NCI-H82 treated with DMSO at 0.1 percent for 48 hours (cell line): ENCODE measurements around the gene LIN28A.
A peak's percentile ranks its signal among the peaks of the same experiment; 100 is the strongest.
"Not testable (repeated sequence)": the region's sequence is repeated elsewhere in the genome, so short reads cannot be mapped to it uniquely, and the experiment has no call there.

Experiments used
- DNase-seq: peaks from one replicate; lab custom pipeline; 2025; ENCODE audit not compliant: unreplicated experiment; lab: John Stamatoyannopoulos, UW

Gene LIN28A, protein sequence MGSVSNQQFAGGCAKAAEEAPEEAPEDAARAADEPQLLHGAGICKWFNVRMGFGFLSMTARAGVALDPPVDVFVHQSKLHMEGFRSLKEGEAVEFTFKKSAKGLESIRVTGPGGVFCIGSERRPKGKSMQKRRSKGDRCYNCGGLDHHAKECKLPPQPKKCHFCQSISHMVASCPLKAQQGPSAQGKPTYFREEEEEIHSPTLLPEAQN

DNA sequence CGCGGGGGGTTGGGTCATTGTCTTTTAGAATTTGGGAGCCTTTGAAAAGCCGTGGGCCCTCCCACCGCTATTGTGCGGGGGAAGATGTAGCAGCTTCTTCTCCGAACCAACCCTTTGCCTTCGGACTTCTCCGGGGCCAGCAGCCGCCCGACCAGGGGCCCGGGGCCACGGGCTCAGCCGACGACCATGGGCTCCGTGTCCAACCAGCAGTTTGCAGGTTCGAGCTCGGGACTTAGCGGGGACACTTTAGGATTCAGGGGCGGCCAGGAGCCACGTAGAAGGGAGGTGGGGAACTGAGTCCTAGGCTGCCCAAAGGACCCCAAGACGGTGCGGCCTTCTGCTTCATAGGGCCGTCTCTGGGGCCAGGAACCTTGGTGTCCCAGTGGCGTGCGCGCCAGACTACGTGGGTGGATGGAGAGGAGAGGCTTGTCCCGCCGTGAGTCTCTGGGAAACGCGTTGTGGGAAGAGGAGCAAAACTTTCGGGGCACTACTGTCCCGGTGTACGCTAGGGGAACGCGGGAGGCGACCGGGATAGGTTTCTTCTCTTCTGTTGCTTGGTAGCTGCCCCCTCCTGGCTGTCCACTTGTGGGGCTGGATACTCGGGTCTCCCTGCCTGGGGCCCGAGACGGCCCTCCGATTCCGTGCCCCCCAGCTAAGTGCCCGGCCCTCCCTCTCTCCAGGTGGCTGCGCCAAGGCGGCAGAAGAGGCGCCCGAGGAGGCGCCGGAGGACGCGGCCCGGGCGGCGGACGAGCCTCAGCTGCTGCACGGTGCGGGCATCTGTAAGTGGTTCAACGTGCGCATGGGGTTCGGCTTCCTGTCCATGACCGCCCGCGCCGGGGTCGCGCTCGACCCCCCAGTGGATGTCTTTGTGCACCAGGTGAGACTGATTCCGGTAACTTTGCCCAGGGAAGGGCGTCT is at the start of gene LIN28A:
Gene LIN28A, plus strand, starts transcription at position 112 of the 918 bp plus-strand sequence. Its CDS starts 75 bp downstream, at position 187.
- DNase-seq: no peak

DNA sequence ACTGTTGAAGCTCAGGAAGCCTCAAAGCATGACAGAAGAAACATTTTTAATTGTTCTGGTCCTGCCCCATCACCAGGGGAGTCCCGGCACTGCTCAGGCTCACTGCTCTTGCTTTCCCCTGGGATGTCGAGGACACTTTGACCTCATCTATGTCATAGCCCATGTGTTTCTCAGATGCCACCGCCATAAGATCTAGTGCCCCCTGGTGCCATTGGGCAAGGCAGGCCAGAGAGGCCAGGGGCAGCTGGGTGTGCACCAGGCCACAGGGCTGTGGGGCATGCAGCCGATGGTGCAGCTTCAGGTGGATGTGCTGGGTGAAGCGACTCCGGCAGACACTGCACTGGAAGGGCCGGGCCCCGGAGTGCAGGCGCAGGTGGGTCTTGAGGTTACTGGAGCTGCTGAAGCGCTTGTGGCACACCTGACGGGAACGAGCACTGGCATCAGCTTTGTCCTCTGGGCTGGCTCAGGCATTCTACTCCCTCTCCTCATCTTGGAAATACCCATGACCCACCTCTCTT is 49.0 kb upstream of the LIN28A start:
- no peak for DNase-seq

DNA sequence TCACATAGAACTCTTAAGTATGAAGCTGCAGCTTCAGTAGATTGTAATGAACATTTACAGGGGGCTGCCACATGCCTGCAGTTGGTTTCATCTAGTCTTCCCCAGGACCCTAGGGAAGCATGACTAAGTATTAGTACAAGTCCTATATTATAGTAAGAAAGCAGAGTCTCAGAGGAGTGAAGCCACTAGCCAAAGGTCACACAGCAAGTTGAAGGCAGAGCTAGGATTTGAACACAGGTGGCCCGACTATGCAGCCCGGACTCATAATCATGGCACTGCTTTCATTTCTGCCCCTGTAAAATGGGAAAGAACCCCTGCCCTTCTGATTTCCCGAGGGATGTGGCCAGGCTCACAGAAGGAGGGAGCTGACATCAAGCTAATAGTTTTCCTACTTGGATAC is 48.3 kb upstream of the LIN28A start:
- no peak for DNase-seq

DNA sequence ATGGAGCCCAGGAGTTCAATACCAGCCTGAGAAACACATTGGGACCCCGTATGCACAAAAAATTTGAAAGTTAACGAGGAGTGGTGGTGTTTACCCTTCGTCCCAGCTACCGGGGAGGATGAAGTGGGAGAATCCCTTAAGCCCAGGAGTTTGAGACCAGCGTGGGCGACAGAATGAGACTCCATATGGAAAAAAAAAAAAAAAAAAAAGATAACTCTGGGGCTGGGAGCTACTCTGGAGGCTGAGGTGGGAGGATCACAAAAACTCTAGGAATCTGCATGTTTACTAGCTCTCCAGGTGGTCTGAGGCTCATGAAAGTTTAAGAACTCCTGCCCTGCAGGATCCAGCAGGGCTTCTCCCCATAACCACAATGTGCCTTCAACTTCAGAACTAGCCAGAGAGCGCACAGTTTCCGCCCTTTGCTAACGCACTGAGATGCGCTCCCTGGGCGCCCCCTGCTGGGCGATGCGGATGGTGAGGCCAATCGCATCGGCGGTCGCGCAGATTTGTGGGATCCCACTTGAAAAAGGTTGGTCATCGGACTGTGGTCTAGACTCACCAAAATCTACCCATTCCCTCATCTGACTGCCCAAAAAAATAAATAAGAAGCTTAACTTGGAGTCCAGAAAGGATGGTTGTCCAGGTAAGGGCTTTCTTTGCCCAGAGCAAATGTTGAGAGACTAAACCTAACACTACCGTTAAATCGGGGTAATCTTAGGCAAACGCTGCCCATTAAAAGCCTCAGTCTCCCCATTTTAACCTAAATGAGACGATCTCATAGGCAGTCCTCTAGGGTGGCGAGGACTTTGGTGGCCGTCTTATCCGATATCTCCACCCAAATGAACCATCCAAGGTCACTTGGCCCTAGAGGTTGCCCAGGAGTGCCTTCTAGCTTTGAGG is 46.8 kb upstream of the LIN28A start:
- peak; percentile 50 for DNase-seq

DNA sequence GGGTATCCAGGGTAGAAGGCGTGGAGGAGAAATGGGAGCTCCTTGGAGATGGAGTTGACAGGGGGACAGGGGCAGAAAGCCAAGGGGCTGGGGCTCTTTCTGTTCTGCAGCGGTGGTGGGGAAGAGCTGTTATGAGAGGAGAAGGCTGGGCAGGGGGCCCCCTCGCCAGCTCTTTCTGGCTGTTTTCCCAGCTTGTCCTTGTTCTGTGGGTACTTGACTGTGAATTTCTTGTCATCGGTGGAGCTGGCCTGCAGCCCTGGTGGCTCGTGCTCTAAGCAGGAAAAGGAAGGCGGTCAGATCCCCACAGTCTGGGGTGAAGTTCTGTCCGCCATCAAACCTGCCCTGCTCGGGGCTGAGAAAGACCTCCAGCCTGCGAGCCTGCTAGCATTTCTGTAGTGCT is 45.7 kb upstream of the LIN28A start:
- no peak for DNase-seq

DNA sequence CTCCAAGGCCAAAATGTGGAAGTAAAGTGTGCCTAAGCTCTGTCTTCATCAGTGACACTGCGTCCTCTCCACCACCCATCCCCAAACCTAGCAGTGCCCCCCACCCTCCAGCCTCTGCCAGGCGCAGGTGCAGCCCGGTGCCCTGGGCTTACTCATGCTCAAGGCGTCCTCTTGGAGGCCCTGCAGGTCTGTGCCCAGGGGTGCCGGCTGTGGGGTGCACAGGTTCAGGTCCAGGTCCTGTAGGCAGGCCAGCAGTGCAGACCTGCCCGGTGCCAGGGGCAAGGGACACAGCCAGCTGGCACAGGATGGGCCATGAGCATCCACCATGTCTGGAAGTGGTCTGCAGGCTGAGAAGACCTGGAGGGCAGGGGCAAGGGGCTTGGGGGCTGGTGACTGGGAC is 43.2 kb upstream of the LIN28A start:
- DNase-seq: no peak

DNA sequence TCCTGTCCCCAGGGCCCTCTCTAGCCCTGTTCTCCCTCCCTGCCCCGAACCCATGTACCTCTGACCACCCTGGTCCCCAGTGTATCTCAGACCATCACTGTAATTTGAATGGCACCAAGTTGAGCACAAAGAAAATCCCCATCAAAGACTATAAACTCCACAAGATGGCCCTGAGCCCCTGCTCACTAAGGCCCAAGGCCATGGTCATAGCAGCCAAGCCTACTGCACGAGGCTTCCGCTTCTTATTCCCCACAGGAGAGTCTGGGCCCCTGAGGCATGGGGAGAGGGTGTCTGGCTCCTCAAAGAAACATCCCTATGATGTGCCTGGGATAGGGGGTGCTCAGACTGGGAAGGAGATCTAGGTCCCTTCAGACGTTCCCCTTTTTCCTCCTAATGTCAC is 42.6 kb upstream of the LIN28A start:
- no peak for DNase-seq

DNA sequence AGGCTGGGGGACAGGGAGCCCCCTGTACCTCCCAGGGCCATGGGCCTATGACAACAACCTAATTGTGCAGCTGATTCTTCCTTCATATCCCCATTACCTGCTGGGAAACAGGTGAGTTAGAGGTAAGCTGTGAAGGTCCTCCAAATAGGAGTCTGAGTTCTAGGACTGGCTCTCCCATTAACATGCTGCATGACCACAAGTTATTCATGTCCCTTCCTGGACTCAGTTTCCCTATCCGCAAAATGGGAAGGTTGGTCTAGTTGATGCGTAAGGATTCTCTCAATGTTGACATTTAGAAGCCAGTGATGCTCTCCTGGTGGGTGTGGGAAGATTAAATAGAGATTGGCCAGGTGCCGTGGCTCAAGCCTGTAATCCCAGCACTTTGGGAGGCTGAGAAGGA is 42.1 kb upstream of the LIN28A start:
- no peak for DNase-seq

DNA sequence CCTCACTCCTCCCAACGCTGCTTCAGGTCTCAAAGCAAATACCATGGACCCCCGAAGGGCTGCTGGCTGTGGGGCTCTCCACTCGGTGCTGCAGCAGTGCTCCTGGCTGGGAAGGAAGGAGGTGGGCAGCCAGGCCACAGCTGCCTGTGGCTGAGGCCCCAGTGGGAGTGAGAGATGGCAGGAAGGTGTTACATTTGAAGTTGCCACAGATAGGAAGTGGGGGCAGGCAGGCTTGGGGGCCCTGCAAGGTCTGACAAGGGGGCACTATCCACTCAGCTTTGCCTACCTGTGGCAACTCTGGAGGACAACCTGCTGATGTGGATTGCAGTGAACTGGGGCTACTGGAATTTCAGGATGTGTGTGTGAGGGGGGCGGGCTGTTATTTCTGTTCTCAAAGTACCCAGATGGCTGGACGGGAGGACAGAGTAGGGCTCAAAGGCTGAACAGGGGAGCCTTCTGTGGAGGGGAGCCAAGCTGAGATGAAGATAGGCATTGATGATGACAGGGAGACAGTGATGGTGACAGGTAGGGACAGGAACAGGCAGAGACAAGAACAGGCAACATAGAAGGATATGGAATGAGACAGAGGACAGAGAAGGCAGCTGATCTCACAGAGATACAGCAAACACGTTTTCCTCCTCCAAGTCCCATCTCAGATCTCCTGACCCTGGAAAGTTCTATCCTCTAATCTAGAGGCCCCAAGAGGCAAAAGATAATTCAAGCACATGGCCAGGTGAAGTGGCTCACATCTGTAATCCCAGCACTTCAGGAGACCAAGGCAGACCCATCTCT is 39.8 kb upstream of the LIN28A start:
- DNase-seq: no peak

DNA sequence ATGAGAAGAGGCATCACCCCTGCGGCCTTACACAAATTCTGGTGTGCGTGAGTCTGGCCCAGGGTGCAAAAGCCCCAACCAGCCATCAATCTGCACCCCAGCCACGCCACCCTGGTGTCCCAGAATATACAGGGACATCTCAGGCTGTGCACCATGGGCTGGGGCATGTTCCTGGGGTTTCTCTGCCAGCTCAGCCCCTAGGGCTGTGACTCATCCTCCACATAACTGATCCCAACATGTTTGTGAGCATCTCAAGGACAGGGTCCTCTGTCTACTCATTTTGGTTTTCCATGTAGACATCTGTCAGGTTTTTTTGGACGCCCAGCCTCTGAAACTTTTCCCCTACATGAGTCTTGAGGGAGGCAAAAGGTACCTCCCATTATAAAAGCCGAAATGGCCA is 38.6 kb upstream of the LIN28A start:
- no peak for DNase-seq

DNA sequence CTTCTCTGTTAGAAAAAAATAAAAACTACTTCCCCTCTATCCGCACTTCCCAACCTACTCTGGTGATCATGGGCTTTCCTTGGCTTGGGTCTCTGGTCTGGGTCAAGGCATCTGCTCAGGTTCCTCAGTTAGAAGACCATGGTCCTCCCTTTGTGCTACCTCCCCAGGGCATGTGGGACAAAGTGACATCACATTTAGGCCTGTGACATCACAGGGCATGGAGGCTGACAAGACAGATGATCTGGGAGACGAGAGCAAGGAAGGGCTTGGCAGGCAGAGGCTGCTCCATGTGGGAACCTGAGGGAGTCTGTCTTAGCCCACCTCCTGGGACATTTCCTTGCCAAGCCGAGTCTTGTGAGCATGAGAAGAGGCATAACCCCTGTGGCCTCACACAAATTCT is 38.0 kb upstream of the LIN28A start, which contains the start of gene ZNF683:
Gene ZNF683, minus strand, starts transcription at position 140 of the 400 bp plus-strand sequence. CDS start 4,179 bp downstream, outside the sequence.
- not testable (repeated sequence) for DNase-seq

DNA sequence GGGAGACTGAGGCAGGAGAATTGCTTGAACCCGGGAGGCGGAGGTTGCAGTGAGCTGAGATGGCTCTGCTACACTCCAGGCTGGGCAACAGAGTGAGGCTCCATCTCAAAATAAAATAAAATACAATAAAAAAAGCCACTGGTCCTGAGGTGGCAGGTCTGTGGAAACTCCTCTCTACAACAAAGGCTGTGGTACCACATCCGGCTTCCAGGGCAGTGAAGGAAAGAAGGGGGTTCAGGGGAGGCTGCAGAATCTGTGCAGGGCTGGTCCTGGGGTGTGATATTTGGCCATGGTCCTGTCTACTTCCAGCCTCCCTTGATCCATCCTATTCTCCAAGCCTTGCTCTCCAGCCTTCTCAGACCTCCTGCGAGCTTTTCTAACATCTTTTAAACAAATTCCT is 37.3 kb upstream of the LIN28A start:
- no peak for DNase-seq

DNA sequence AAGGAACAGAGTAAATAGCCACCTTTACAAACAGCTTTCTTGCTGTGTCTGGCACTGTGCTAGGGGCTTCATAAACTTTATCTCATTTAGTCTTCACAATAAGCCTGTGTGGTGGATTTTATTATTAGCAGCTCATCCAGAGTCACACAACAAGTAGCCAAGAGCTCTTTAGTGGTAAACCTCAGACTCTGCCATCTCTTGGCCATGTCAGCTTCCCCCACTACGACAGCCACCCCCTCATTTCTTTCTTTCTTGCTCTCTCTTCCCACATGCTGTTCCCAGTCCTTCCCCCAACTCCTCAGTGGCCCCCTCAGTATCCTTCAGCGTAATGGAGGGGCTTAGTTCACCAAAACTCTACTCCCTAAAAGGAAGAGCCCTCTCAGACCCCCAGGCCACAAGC is 36.8 kb upstream of the LIN28A start:
- no peak for DNase-seq

DNA sequence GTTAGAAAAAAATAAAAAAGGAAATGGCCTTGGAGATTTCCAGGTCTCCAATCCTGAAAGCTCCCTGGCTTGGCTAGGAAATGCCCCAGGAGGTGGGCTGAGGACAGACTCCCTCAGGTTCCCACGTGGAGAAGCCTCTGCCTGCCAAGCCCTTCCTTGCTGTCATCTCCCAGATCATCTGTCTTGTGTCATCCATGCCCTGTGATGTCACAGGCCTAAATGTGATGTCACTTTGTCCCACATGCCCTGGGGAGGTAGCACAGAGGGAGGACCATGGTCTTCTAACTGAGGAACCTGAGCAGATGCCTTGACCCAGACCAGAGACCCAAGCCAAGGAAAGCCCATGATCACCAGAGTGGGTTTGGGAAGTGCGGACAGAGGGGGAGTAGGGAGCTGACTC is 36.3 kb upstream of the LIN28A start:
- not testable (repeated sequence) for DNase-seq

DNA sequence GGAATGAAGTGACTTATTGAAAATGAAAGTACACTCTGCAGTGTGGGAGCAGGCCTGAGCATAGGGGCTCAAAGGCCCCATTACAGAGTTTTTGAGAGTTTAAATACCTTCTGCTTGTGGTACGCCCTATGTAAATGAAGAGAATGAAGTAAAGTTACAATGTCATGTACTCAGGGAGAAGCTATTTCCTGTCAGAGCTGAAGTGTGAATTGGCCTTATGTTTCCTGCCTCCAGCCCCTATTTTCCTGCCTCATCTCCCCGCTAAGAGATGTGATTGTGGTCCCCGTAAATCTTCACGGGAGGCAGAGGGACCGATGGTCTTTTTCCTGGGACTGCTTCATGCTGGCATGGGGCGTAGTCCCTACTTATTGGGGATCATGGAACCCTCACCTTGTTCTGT is 35.5 kb upstream of the LIN28A start:
- no peak for DNase-seq

DNA sequence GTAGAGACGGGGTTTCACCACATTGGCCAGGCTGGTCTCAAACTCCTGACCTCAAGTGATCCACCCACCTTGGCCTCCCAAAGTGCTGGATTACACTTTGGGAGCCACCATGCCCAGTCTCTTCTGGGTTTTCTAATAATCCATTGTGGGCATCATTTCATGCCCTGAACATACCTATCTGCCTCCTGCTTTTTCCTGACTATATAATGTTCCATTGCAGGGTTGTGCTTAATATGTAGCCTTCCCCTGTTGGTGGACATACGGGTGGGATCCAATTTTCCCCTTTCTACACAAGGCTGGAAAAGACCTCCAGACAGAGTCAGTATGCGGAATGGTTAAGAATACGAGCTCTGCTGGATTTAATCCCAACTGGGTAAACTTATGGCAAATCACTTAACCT is 34.6 kb upstream of the LIN28A start:
- DNase-seq: no peak

DNA sequence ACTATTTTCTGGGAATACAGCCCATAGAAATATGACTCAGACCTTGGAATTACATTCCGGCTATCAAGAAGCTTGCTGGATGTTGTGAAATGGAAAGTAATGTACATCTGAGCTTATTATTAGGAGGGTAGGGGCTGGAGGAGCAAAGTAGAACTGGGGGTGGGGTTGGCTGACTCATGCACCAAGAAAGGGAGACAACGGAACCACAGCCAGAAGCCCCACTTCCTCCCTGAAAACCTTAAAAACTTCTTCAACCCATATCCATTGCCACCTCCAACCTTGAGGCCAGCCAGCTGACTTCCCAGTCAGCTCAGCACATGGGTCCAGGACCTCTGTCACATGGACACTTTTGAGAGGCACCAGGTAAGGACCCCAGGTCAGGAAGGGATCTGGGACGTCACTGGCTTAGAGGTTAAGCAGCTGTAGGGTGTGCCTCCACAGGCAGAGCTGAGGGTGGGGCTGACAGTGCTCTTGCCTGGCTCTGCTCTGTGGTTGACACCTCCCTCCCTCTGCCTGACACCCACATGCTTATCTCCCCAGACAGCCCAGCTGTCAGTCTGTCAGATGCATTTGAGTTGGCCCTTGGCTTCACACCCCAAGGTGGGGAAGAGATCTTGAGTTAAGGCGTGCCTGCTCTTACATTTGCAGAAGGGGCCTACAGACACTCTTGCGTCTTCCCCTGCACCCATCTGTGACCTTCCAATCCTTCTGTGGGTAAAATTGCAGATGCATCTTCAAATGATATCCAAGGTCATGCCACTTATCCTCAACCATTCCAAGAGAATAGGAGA is 32.3 kb upstream of the LIN28A start:
- no peak for DNase-seq

DNA sequence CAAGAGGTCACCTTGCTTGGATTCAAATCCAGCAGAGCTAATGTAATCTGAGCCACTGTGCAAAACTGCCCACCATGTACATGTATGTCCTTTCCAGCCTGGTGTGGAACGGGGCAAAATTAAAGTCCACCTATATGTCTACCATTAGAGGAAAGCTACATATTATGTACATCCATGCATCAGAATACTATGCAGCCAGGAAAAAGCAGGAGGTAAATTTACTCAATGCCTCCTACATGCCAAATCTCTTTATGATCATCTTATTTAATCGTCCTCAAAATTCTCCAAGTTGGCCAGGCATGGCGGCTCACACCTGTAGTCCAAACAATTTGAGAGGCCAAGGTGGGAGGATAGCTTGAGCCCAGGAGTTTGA is 31.8 kb upstream of the LIN28A start:
- no peak for DNase-seq

DNA sequence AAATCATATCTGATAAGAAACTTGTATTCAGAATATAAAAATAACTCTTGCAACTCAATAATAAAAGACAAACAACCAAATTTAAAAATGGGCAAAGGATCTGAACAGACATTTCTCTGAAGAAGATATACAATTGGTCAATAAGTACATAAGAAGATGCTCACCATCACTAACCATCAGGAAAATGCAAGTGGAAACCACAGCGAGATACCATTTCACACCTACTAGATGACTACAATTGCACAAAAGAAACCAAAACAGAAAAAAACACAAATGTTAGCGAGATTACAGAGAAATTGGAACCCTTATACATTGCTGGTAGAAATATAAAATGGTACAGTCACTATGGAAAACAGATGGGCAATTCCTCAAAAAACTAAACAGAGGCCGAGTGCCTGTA is 26.5 kb upstream of the LIN28A start:
- DNase-seq: no peak

DNA sequence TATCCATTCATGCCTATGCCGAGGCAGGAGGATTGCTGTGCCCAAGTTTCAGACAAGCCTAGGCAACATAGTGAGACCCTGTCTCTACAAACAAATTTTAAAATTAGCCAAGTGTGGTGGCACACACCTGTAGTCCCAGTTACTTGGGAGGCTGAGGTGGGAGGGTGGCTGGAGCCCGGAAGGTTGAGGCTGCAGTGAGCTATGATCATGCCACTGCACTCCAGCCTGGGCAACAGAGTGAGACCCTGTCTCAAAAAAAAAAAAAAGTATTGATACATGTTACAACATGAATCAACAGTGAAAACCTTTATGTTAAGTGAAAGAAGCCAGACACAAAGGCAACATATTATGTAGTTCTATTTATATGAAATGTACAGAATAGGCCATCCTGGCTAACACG is 25.6 kb upstream of the LIN28A start:
- not testable (repeated sequence) for DNase-seq
